HTR-8/SVneo (cell line): ENCODE data around the gene HMGCS2.
"Not testable (repeated sequence)": the region's sequence is repeated elsewhere in the genome, so short reads cannot be mapped to it uniquely, and the experiment has no call there.

Experiments
- DNase-seq: peaks from one replicate; pipeline ENCODE4 v3.0.0; 2011; ENCODE audit warnings: low spot score, mixed read lengths; ENCODE audit not compliant: insufficient read length
- FAIRE-seq: peaks from 2 replicates; lab custom pipeline; 2011; peaks lifted over from hg19 to GRCh38; lab: Jason Lieb, UNC

HMGCS2 gene

DNA sequence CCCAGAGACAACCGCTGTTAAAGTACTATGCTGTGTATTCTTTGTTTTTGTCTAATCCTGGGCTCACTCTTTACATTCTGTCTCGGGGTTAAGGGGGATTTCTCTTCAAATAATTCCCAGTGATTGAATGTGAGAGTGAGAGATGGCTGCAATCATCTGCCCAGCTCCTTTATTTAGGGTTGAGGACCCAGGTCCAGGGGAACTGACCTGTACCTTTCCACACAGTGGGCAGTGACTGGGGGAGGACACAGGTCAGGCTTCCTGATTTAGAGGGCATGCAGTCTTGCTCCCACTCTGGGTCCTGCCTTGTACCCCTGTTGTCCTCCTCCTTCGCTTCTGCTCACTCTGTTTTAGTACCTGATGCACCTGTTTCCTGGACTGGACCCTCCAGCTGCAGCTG lies 35.0 kb downstream of the HMGCS2 start:
- DNase-seq (no peak), FAIRE-seq (no peak)

DNA sequence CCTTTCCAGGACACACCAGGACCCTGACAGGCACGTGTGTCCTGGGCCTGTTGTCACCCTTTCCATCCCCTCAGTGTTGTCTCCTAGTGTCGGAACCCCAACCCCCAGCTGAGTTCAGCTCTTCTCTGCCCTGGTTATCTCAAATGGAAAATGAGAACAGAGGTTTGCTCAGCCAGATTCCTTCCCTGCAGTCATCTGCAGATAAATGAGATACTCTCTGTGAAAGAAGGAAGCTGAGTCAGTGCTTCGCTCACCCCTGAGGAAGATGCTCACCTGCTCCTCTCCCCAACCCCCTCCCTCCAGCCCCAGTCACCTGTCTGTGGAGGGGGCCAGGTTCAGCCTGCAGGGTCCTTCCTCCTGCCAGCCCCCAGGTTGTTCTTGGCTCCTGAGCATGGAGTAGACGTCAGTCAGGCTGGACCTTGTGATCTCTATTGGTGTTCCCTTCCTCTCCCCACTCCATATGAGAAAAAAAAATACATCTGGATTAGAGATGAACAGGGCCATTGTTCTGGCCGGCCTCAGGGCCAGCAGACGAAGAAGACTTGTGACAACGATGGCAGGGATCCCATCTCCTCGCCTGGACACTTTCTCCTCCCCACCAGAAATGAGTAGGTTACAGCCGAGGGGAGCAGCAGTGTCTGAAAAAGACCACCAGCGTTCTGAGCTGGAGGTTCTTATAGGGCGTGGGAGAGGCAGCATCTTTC lies 36.1 kb downstream of the HMGCS2 start:
- no peak for DNase-seq
- FAIRE-seq: no peak

DNA sequence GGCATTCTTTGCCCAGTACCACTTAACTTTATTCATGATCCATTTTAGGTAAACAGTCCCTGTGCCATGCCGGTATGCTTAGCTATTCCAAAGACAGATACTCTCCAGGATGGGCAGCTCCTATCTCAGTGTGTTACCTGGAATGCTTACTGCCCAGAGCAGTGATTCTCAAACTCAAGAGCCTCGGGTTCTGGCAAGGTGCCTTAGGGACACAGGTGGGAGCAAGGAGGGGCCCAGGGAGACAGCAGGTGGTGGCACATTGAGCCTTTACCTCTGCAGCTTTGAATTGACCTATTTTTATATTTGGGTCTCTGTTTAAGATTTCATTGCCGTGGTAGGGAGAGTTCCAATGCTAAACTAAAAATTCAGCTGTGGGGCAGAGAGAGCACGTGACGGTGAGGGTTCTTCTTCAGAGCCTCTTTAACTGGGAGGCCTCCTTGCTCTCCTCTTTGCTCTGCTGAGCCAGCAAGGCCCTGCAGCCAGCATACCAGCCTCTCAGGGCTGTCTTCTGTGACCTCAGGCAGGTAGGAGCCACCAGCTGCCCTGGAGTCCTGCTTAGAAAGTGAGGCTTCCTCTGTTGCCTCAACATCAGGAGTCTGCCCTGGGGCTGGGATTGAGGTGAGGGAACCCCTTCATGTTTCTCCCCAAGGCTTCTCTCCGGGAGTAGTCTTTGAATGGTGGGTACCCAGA lies 36.8 kb downstream of the HMGCS2 start:
- FAIRE-seq: no peak

DNA sequence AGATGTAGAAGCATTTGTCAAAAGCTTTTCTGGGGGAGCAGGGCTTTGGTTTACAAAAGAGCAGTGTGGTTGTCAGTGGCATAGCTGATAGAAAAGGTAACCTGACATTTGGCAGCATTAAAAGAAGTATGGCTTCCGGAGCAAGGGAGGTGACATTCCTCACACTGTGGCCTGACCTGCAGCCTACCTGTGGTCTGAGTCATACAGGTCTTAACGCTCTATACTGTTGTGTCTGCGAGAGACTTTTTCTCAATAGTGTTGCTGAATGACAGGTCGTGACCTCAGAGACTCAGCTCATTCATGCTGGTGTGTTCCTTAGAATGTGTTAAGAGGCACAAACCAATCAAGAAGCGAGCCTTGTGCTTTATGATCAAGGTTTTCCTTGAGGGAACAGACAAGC lies 37.6 kb downstream of the HMGCS2 start:
- no peak for DNase-seq
- no peak for FAIRE-seq

More for the DNA sequence above, 36.8 kb downstream of the HMGCS2 start:
- no peak for DNase-seq

DNA sequence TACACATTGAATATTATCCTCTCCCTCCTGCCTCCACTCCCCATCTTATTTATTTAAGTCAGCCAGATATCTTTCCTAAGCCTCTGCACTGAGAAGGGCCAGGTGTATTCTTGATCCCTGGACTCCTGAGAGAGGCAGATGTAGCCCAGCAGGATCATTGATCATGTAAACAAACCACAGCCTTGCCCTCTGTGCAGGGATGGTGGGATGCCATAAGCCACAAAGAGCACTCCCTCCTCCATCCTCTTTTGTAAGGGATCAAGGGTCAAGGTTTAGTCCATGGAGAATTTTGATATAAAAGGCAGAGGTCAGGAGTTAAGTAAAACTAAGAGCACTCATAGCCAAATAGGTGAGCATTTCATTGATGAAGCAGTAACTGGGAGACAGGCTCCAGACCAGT lies 39.7 kb downstream of the HMGCS2 start:
- DNase-seq: no peak
- FAIRE-seq: no peak

DNA sequence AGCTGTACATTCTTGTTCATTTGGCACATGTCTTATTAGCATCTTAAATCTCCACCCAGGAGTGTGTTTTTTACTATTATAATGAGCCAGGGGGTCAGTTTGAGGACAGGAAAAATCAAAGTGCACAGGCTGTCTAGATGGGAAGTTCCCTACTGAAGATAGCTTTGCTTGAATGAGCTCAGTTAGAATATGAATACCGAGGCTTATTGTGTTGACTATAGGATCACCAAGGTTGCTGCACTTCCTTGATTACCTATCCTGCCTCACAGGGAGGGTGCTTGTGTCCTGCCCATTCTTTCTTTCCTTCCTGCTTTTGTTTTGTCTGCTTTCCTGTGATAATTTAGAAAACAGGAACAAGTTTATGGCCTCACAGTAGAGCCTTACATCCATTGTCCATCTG lies 40.7 kb downstream of the HMGCS2 start:
- DNase-seq: no peak
- FAIRE-seq: no peak

DNA sequence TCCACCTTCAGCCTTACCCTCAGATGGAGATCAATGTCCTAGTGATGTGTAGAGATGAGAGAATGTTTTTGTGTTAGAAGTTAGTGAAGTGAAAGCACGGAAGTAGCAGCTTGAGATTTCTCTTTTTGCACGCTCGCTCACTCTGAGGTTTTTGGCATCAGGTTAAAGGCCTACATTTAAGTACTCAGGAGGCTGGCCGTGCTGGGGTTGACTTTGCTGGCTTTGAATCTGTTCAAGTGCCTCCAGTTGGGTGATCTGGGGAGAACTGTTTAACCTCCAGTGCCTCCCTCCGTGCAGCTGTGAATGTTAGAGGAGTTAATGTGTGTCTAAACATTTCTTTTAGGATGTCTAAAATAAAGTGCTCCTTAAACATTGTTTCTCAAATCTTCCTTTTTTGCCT lies 43.1 kb downstream of the HMGCS2 start:
- no peak for FAIRE-seq
- DNase-seq: no peak

DNA sequence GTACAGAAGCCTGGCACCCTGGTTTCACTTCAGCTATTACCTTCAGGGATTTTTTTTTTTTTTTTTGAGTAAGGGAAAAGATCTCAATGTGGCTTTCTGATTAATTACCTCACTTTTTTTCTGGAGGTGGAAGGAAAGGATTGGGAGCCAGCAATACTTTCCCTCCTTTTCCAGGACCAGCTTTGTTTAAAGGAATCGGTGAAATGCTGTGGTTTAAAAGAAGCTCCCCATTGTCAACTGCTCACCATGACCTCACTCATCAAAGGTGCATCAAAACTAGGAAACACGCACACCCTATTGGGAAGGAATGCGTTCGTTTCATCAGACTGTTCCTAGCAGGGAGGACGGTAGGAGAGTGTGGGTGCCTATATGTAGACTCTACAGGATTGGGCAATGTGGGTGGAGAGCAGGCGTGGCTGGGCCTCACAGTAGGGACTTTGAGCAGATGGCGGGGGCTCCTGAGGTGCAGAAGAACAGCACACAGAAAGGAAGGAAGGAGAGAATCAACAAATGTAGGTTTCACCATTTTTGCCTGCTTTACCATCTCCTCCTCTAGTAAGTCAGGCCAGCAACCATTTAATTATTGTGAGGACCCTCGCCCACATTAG lies 44.0 kb downstream of the HMGCS2 start:
- DNase-seq (no peak), FAIRE-seq (no peak)

DNA sequence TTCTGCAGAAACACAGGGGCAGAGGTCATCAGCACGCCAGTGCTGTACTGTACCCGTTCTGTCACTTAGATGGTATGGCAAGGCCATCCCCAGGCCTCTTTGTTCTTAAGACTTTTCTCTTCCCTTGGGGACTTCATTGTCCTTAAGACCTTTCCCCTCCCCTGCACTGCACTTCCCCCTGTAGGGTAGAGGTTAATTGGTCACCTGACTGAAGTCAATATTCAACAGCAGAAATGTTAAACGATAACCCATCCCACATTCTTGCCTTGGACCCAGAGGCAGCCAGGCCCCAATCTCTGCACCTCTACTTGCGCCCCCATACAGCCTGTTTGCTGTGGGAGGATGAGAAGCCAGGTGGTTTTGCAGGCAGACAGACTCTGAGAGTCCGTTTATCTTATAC lies 46.8 kb downstream of the HMGCS2 start:
- FAIRE-seq: no peak
- no peak for DNase-seq

DNA sequence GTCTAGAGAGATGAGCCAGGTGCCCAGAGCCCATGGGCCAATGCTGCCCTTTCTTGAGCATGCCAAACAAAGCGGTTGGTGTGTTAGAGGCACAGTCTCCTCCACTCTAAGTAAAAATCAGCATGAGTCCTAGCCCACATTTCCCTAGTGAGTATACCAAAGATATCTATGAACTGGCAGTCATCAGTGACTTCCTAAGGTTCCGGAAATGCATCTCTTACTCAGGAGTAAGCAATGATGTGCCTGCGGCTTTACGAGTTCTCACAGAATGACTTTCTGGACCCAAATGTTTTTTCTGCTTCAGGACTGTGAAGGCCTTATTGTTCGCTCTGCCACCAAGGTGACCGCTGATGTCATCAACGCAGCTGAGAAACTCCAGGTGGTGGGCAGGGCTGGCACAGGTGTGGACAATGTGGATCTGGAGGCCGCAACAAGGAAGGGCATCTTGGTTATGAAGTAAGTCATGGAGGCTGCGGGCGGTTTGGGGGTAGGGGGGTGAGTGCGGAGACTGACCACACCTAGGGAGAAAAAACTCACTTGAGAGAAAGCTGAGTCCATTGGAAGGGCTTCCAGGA lies 47.8 kb downstream of the HMGCS2 start:
- FAIRE-seq (no peak), DNase-seq (no peak)

DNA sequence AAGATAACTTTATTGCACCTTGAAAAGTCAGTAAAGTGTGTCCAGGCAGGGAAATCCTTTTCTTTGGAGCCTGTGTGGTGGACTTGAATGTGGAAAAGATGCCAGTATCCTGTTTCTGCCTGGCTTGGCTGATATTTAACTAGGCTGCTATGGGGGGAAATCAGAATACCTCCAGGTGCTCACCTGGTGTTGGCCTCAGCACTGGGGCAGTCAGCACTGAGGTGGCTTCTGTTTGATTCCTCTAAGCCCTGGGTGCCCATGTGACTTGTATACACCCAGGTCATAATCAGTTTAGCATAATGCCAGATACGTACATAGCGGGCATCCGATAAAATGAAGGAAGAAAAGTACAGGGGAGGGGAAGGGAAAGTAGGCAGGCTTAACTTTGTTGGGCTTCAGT lies 49.7 kb downstream of the HMGCS2 start:
- DNase-seq: no peak

DNA sequence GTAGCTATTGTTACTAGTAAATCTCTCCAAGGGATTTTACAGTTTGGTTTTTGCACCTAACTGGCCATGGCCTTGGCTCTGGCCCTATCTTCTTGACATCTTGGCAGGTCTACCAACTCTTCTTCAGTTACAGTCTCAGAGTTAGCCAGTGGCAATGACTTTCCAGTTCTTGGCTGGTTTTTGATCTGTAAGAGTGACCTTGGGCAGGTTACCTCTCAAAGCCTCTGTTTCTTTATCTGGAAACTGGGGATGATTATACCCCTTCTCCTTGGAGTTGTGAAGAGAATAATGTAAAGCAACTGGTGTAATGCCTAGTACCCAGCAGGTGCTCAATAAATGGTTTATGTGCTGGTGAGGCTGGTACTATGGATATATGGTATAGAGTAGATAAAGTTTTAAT lies 50.3 kb downstream of the HMGCS2 start:
- DNase-seq: no peak
- FAIRE-seq: no peak

More for the DNA sequence above, 49.7 kb downstream of the HMGCS2 start:
- FAIRE-seq: no peak

DNA sequence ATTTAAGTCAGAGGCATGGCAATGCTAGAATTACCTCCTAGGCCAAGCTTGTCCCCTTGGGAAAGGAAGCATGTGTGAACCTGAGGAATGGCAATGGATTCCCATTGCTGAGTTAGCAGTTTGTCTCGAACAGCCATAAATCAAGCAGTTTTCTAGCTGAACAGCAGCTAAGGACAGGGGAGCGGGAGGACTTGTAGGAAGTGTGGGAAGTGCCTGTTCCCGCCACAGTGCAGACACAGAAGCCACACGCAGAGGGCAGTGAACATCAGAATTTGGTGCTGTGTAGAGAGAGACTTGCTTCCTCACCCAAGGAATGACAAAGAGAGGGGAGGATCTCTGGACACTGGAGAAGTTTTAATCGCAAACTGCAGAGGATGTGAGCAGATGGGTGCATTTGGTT lies 53.2 kb downstream of the HMGCS2 start:
- no peak for FAIRE-seq
- DNase-seq: no peak

DNA sequence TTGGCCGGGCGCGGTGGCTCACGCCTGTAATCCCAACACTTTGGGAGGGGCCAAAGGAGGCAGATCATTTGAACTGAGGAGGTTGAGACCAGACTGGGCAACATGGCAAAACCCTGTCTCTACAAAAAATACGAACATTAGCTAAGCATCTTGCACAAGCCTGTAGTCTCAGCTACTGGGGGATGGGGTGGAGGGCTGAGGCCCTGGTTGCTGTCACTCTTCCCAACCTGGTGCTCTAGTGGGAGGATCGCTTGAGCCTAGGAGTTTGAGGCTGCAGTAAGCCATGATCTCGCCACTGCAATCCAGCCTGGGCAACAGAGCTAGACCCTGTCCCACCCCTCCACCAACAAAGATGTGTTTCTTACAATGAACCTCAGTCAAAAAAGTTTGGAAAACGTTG lies 54.1 kb downstream of the HMGCS2 start:
- FAIRE-seq (no peak), DNase-seq (no peak)

DNA sequence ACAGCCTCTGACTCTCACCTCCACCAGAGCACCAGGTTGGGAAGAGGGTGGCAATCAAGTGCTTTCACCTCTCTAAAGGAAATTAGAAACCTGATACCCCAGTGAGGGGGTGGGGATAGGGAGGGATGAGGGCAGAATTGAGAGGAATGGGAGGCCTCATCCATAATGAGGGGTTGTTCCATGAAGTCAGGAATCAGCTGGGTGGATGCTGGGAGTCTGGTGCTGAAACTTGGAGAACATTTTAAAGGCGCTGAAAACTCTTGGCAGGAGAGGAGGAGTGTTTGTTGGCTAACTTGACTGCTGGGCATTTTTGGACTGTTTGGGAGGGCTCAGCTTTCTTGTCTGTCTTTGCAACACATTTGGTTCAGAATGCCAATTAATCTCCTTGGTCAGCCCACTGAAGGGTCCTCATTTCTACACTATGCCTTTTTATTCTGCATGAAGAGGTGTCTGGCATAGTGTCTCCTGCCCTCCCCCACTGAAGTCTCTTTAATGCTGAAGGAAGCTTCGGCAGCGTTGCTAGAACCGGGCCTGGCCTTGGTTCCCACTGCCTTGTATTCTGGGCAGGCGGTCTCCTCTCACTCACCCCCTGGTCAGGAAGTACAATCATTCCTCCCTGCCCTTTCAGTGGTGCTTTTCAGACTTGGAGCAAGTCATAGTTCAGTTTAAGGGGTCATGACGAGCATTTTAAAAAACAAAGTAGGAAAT lies 54.8 kb downstream of the HMGCS2 start:
- no peak for DNase-seq
- no peak for FAIRE-seq

DNA sequence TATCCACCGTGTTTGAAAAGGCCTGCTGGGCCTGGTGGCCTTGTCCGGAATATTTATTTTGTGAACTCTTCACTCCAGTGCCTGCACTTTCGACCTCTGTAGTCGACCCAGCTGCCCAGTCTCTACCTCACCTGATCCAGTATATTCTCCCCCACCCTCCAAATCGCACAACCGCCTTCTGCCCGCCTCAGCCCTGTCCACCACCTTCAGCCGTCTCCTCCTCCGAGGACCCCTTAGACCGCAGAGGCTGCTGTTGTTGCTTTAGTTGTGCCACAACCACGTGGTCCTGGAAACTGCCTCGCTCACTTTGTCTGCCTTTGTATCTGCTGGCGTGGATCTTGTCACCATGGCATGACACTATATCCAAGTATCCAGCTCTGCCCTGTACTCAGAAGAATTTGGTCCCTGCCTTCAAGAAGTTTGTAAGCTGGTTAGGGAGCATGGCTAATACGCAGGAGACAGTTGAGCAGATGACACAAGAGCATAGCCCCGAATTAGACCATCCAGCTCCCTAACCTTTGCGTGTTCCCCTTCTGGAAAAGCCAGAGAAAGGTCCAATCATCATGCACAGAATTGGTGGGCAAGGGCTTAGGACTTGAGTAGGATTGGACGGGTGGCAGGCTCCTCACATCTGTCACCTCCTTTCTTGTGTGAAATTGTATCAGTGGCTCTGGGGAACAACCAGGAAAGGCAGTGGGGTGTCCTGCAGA lies 55.5 kb downstream of the HMGCS2 start:
- DNase-seq (no peak), FAIRE-seq (no peak)

DNA sequence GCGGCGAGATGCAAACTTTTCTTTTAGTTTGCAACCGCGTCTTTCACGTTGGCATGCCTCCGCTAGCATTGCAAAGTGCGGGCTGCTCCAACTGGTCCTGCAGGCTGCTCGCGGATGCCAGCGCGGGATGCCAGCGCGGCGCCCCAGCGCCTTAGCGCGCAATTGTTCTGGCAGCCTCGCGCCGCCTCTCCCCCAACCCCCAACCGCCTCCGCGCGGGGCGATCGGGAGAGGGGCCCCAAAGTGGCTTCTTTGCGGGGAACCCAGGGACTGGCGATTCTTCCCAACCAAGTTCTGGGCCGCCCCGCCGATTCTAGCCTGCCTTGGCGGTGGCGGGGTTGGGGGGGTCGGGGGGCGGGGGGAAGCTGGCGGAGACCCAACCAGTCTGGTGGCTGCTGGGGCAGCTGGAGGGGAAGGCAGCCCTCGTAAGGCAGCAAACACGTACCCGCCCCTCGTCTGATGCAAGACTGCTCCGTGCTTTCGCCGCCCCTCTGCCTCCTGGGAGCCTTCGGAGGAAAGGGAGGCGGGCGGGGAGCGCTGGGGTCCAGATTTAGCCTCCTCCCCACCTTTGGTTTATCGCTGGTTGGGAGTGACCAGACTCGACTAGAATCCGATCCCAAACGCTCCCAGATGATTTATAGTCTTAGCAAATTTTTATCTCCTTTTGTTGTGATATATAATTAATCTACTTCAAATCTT lies 56.2 kb downstream of the HMGCS2 start:
- FAIRE-seq (no peak), DNase-seq (peak; percentile 61)

DNA sequence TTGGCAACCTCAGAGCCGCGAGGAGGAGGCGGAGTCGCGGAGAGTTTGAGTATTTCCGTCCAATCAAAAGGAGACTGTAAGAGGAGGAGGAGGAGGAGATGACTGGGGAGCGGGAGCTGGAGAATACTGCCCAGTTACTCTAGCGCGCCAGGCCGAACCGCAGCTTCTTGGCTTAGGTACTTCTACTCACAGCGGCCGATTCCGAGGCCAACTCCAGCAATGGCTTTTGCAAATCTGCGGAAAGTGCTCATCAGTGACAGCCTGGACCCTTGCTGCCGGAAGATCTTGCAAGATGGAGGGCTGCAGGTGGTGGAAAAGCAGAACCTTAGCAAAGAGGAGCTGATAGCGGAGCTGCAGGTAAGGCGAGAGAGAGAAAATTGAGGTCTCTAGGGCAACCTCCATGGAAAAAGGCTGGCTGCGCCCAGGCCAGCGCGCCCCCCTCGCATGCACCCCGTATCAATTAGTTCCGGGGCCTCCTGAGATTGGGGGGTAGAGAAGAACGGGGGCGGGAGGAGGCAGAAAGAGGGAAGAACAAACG lies 56.8 kb downstream of the HMGCS2 start, which contains the start of gene PHGDH:
TSS of gene PHGDH (plus strand) at position 131 of the 538 bp plus-strand sequence. CDS start at position 220, 89 bp downstream.
- no peak for FAIRE-seq
- DNase-seq: peak; percentile 79

DNA sequence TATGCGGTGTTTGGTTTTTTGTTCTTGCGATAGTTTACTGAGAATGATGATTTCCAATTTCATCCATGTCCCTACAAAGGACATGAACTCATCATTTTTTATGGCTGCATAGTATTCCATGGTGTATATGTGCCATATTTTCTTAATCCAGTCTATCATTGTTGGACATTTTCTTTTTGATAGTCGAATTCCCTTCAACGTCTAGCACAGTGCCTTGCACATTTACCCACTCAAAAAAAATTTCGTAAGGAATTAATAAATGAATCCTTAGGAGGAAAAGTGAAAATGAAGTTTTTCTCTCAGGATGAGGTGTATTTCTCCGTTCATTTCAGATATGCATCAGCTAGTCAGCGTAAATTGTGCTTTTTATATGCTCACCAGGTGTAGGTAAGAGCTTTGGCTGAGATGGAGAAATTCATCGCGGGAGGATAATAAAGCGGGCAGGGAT lies 57.3 kb downstream of the HMGCS2 start:
- DNase-seq, FAIRE-seq: not testable (repeated sequence)
